Urinary bladder (tissue), 4 donors: ENCODE data around the gene TRIM67. TPM values are rescaled to one million over a fixed set of nuclear protein-coding genes. Genes with fewer than 3 reads are reported as not detected.

Experiments used
- DNase-seq: peaks from one replicate; pipeline ENCODE4 v3.0.0-alpha.2; 2015; ENCODE audit errors: extremely low spot score
- H3K27ac ChIP-seq: one replicate; pipeline ENCODE4 v1.5.1; 2013; ENCODE audit warnings: low read depth, mild to moderate bottlenecking, moderate library complexity
- H3K36me3 ChIP-seq: one replicate; pipeline ENCODE4 v1.6.1; 2013; ENCODE audit warnings: mild to moderate bottlenecking, moderate library complexity; ENCODE audit not compliant: insufficient read depth
- H3K4me1 ChIP-seq: one replicate; pipeline ENCODE4 v1.6.1; 2013; ENCODE audit warnings: mild to moderate bottlenecking, moderate library complexity; ENCODE audit not compliant: insufficient read depth
- H3K4me3 ChIP-seq: one replicate; pipeline ENCODE4 v1.5.1; 2013; ENCODE audit warnings: low read depth, low read length
- WGBS: extraction: QIAGEN DNeasy Blood & Tissue Kit; methylation state at CpG from one replicate; pipeline ENCODE4 v1.1.7; 2013; 5-methylcytosine and 5-hydroxymethylcytosine counted together
- polyA plus RNA-seq: library from polyadenylated mRNA; stranded (reverse); fragments of 200-250 nt; gene quantifications from one replicate; pipeline ENCODE4 v1.2.3, GENCODE V29; 2013
- total RNA-seq: library from RNA; depleted of rRNA; stranded (reverse); fragments of >200 nt; gene quantifications from one replicate; pipeline ENCODE4 v1.2.3, GENCODE V29; 2014
- donor health status: healthy with polysubstance abuse.
- donor health status: healthy.

TRIM67 gene
- total and polyA plus RNA-seq, 2 donors, result 0.08 to 0.42 TPM

GRCh38 chr1:231233735-231234417 lies 72.0 kb downstream of the TRIM67 start:
- H3K4me1 ChIP-seq, result no peaks in the 10 kb centered on the region
- WGBS, result 79% methylated on average over 8 of the region's 8 CpGs
- H3K4me3 ChIP-seq, result no peak overlapping the region
- DNase-seq, result no peak
- peaks cover 3% of the 10 kb centered on the region for H3K36me3 ChIP-seq
- no peak overlapping the region for H3K27ac ChIP-seq

GRCh38 chr1:231234506-231234905 lies 72.6 kb downstream of the TRIM67 start:
- WGBS, result 95% methylated on average over 3 of the region's 3 CpGs
- no peak overlapping the region for H3K4me3 ChIP-seq
- peaks cover 3% of the 10 kb centered on the region for H3K36me3 ChIP-seq
- H3K27ac ChIP-seq, result no peak overlapping the region
- no peaks in the 10 kb centered on the region for H3K4me1 ChIP-seq
- no peak for DNase-seq

- H3K4me1 ChIP-seq, result no peaks in the 10 kb centered on the region
- H3K36me3 ChIP-seq, result peaks cover 3% of the 10 kb centered on the region
- WGBS, result 93% methylated on average over 3 of the region's 3 CpGs
- no peak overlapping the region for H3K27ac ChIP-seq
- no peak for DNase-seq
- H3K4me3 ChIP-seq, result no peak overlapping the region
These were observed 73.8 kb downstream of the TRIM67 start for GRCh38 chr1:231235526-231236207.

GRCh38 chr1:231236208-231236591 lies 74.3 kb downstream of the TRIM67 start:
- no peaks in the 10 kb centered on the region for H3K4me1 ChIP-seq
- no peak for DNase-seq

GRCh38 chr1:231236938-231237337 lies 75.1 kb downstream of the TRIM67 start:
- Histone ChIP-seq H3K36me3 (peaks cover 3% of the 10 kb centered on the region), H3K4me1 (no peaks in the 10 kb centered on the region), H3K4me3 (no peak overlapping the region), H3K27ac (no peak overlapping the region)
- no peak for DNase-seq
- WGBS, result 96% methylated on average over 9 of the region's 9 CpGs

More at GRCh38 chr1:231236208-231236591, 74.3 kb downstream of the TRIM67 start:
- WGBS, result 79% methylated on average over 4 of the region's 4 CpGs
- H3K4me3 ChIP-seq, result no peak overlapping the region
- no peak overlapping the region for H3K27ac ChIP-seq
- H3K36me3 ChIP-seq, result peaks cover 3% of the 10 kb centered on the region

- peaks cover 3% of the 10 kb centered on the region for H3K36me3 ChIP-seq
- 96% methylated on average over 1 of the region's 1 CpG for WGBS
- no peak overlapping the region for H3K4me3 ChIP-seq
- H3K27ac ChIP-seq, result no peak overlapping the region
- H3K4me1 ChIP-seq, result no peaks in the 10 kb centered on the region
- DNase-seq, result no peak
These were observed 76.4 kb downstream of the TRIM67 start for GRCh38 chr1:231238298-231238697.

GRCh38 chr1:231240531-231240882 lies 78.6 kb downstream of the TRIM67 start:
- no peaks in the 10 kb centered on the region for H3K4me1 ChIP-seq
- H3K4me3 ChIP-seq, result peak overlapping the region; percentile 82
- H3K36me3 ChIP-seq, result peaks cover 3% of the 10 kb centered on the region
- H3K27ac ChIP-seq, result peak overlapping the region; percentile 61
- no peak for DNase-seq
- 2% methylated on average over 13 of the region's 13 CpGs for WGBS

GRCh38 chr1:231240883-231241735 lies 79.3 kb downstream of the TRIM67 start, which contains the start of gene GNPAT:
Gene GNPAT (plus strand): TSS chr1:231241212. CDS start chr1:231241379, 167 bp downstream.
- peak within 1 kb of the TSS; percentile 82 for H3K4me3 ChIP-seq
- peak within 1 kb of the TSS; percentile 61 for H3K27ac ChIP-seq
- WGBS, result under 1% methylated on average over 51 of the region's 51 CpGs
- H3K4me1 ChIP-seq, result no peaks in the 10 kb centered on the region
- DNase-seq, result peak; percentile 56
- H3K36me3 ChIP-seq, result peaks cover 3% of the 10 kb centered on the region

GRCh38 chr1:231241750-231242149 lies 79.9 kb downstream of the TRIM67 start:
- H3K4me1 ChIP-seq, result no peaks in the 10 kb centered on the region
- peak overlapping the region; percentile 82 for H3K4me3 ChIP-seq
- DNase-seq, result no peak
- under 1% methylated on average over 10 of the region's 10 CpGs for WGBS
- H3K36me3 ChIP-seq, result peaks cover 3% of the 10 kb centered on the region
- H3K27ac ChIP-seq, result no peak overlapping the region

- WGBS, result 57% methylated on average over 5 of the region's 5 CpGs
- no peaks in the 10 kb centered on the region for H3K4me1 ChIP-seq
These were observed 80.8 kb downstream of the TRIM67 start for GRCh38 chr1:231242516-231243198.

GRCh38 chr1:231248778-231249177 lies 86.9 kb downstream of the TRIM67 start:
- 96% methylated on average over 1 of the region's 1 CpG for WGBS
- H3K4me1 ChIP-seq, result no peaks in the 10 kb centered on the region
- peaks cover 2% of the 10 kb centered on the region for H3K36me3 ChIP-seq
- no peak for DNase-seq
- H3K27ac ChIP-seq, result no peak overlapping the region
- no peak overlapping the region for H3K4me3 ChIP-seq

More at GRCh38 chr1:231242516-231243198, 80.8 kb downstream of the TRIM67 start:
- no peak overlapping the region for H3K27ac ChIP-seq
- H3K36me3 ChIP-seq, result no peaks in the 10 kb centered on the region
- H3K4me3 ChIP-seq, result peak overlapping the region; percentile 82
- no peak for DNase-seq

GRCh38 chr1:231252336-231252735 lies 90.5 kb downstream of the TRIM67 start:
- DNase-seq, result no peak
- H3K36me3 ChIP-seq, result peaks cover 2% of the 10 kb centered on the region

GRCh38 chr1:231260351-231260750 lies 98.5 kb downstream of the TRIM67 start:
- no peaks in the 10 kb centered on the region for H3K4me1 ChIP-seq
- 93% methylated on average over 4 of the region's 4 CpGs for WGBS
- no peak overlapping the region for H3K4me3 ChIP-seq
- no peak overlapping the region for H3K27ac ChIP-seq
- peaks cover 4% of the 10 kb centered on the region for H3K36me3 ChIP-seq
- DNase-seq, result no peak

More at GRCh38 chr1:231252336-231252735, 90.5 kb downstream of the TRIM67 start:
- 96% methylated on average over 3 of the region's 3 CpGs for WGBS
- Histone ChIP-seq H3K4me1 (no peaks in the 10 kb centered on the region), H3K27ac (no peak overlapping the region), H3K4me3 (no peak overlapping the region)
